Central memory CD4-positive, alpha-beta T cell (primary cell): ENCODE measurements around the gene PPP1R3D.

Source experiments
- DNase-seq: peaks from one replicate; pipeline ENCODE4 v3.0.0; 2022

The PPP1R3D gene

DNA sequence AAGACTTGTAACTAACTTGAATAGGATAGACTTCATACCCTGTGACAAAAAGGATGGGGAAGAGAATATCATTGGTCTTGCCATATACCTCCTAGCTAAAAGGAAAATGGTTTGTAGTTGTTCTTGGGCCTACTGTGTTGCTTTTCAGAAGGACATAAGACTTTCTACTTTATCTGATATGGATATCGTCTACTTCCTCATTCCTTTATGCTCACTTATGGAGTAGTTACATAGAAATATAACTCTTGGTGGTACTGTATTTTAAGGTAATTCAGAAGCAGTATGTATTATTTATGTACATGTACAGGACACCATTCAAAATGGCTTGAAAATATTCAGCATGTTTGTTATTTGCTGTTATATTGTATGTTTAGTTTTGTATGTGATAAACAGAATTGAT, 8.1 kb upstream of the PPP1R3D start:
- DNase-seq: no peak

DNA sequence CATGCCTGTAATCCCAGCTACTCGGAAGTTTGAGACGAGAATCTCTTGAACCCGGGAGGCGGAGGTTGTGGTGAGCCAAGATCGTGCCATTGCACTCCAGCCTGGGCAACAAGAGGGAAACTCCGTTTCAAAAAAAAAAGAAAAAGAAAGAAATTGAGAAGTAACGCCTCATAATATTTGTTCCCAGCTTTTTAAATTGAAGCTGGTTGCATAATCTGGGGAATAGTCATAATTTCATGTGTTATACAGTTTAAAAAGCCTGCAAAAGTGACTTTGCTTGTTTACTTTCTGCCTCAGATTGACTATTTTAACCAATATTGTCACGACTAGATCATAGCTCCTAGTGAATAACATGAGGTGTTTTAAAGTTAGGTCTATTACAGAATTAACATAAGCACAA, 7.3 kb upstream of the PPP1R3D start:
- no peak for DNase-seq

GRCh38 chr20:59945731-59946130, 5.6 kb upstream of the PPP1R3D start:
- DNase-seq: no peak

- no peak for DNase-seq
Measured at GRCh38 chr20:59945175-59945574, 5.1 kb upstream of the PPP1R3D start.

DNA sequence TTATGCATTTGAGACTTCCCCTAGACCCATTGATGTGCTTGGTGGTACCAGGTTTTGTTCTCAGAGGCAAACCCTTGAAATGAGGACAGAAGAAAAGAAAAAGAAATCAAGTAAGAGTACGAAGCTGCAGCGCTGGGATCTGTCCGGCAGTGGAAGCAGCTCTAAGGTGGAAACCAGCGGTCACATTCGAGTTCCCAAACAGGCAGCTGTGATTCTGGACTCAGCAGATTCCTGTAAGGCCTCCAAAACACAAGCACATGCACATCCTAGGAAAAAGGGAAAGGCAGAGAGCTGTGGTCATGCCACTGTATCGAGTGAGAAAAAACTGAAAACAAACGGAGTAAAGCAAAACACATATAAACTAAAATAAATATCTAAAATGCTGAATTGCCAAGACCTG, 4.6 kb upstream of the PPP1R3D start:
- no peak for DNase-seq

GRCh38 chr20:59942245-59942644, 2.1 kb upstream of the PPP1R3D start:
- DNase-seq: no peak

DNA sequence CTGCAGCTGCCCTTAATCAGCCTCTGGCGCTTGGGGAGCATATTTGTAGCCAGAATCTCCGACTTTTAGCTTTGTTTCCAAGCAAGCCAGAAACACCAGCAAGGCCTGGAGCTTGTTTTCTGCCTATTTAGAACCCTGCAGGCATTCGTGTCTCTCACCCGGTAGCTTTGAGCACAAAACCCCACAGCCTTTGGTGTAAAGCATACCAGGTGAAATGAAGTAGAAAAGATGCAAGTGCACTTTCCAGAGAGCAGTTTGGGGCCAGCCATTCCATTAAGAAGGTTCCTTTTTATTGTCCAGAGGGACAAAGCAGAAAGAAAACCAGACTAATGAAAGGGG, 820 bp upstream of the PPP1R3D start:
- DNase-seq: no peak

- DNase-seq: no peak
Measured at GRCh38 chr20:59939879-59940128, 301 bp downstream of the PPP1R3D start.

- DNase-seq: no peak
Measured at GRCh38 chr20:59939052-59939878, 840 bp downstream of the PPP1R3D start.

GRCh38 chr20:59938696-59939051, 1.4 kb downstream of the PPP1R3D start:
- no peak for DNase-seq

DNA sequence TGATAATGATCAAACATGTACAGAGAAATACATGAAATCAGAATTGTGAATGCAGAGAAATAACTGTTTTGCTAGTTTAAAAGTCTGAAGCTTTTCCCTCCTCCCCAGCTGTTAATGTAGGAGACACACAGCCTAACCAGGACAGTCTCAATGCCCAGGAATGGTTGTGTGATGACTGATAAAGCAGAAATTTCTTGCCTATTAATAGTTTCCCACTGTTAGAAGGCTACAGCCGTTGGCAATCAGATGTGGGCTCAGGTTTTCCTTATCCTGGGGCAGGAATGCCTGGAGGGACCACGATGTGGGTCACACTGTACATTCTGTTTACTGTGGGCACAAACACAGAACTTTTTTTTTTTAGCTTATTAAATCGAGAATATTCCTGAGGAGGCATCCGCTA, 1.9 kb downstream of the PPP1R3D start:
- no peak for DNase-seq

DNA sequence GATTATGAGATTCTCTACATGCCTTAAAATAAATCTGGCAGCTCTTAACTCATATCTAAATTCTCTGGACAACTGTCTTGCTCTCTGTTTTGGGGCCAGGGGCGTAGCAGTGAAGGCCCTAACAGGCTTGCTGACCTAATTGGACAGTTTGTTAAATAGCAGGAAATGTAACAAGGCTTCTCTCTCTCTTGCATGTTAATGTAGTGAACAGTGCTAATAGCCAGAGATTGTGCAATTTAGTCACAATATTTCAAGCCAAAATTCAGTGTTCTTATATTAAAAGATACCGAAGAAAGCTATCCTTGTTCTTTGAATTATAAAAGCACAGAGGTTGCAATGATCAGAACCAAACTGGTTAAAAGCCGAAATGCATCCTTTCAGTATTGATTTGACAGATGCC, 3.0 kb downstream of the PPP1R3D start:
- no peak for DNase-seq

DNA sequence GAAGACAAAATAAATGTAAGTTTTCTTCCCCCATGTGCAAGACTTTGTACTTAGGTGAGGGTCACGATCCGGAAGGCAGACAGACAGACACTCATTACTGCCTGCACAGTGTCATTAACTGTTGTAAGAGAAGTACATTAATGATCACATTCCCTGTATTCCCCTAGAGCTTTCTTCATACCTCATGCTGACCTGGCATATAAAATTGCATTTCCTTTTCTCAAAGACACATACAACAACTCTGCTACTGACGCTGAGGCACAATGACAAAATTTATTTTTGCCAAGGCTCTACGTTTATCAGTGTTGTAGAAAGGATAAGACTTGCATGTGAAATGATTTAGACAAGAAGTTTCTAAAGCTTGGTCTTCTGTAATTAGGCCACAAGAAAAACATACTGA, 3.7 kb downstream of the PPP1R3D start:
- no peak for DNase-seq

- no peak for DNase-seq
Measured at GRCh38 chr20:59935457-59936185, 4.5 kb downstream of the PPP1R3D start.

GRCh38 chr20:59933849-59934585, 6.1 kb downstream of the PPP1R3D start:
- DNase-seq: peak; percentile 74

DNA sequence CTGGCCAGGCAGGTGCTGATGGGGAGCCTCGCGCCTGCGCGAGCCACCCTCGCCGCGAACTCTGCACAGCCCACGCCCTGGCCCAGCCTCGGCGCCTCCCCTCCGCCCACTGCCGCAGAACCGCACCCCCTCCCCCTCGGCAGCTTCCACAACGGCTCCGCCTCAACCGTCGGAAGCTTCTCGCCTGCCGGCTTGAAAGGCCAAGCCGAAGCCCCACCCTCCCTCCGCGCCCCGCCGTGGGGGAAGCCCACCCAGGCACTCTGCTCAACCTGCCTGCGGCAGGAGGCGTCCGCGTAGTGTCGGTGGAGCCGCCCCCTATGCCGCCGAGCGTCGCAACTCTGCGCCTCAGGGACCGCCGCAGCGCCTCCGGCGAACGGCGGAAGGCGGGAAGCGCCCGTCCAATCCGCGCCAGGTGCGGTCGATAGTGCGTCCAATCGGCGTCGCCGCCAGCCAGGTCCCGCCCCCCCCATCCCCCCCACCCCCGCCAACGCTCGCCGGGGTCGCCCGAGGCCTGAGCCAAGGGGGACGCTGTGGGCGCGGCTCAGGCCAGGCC, 6.7 kb downstream of the PPP1R3D start, which contains the start of gene SYCP2:
Gene SYCP2 (minus strand): TSS at position 342 of the 553 bp plus-strand sequence. CDS start 11,224 bp downstream, outside the sequence.
- peak; percentile 64 for DNase-seq

DNA sequence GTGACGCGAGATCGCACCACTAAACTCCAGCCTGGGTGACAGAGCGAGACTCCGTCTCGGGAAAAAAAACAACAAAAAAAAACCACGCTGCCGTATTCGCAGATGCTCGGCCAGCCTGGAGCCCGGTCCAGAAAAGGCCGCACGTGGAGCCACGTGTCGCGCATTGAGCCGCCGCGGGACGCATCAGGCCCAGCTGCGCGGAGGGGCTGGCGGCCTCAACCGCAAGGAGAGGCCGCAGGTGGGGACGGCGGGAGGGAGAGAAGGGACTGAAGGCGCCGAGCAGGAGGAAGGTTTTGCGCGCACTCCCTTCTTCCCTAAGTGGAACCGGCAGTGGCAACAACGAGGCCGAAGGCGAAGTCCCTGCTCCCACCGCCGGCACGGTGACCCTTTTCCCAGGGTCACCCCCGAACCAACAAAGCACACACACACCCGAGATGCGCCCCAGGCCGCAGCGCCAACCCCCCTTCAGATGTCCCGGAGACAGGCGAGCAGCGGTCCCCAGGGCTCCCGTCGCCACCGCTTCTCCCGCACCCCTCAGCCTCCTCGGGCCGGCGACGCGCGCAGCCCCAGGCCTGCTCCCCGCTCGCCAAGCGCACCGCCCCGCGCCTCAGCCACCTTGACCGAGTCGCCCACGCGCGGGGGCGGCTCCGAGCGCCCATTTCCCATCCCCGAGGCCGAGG, 7.3 kb downstream of the PPP1R3D start:
- no peak for DNase-seq

- no peak for DNase-seq
Measured at GRCh38 chr20:59931511-59932312, 8.4 kb downstream of the PPP1R3D start.

GRCh38 chr20:59925899-59926298, 14.2 kb downstream of the PPP1R3D start:
- DNase-seq: no peak

DNA sequence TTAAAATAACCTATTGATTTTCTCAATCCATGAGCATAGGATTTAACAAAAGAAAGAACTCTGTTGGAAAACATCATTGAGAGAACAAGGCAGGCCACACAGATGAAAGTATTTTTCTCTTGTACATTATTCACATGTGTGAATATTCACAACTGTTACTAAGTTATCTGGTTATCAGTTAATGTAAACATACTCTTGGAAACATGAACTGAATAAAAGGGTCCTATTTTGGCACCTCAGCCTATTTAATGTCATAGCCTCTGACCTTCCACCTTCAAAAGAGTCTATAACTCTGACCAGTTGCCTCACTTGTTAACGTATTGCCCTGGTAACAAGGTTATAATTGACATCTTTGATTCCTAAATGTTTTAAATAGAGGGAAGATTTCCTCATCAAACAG, 14.7 kb downstream of the PPP1R3D start:
- DNase-seq: no peak

DNA sequence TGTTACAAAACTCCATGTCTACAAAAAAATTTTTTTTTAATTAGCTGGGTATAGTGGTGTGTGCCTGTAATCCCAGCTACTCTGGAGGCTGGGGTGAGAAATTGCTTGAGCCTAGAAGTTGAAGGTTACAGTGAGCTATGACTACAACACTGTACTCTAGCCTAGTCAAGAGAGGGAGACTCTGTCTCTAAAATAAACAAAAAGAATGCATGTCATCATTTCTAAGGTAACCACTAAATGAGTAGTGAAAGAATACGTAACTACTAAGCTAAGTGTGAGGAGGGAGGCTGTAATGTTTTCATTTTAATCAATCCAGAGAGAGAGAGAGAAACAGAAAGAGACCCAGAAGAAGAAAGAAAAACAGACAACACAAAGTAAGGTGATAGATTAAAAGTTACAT, 16.6 kb downstream of the PPP1R3D start:
- DNase-seq: no peak

DNA sequence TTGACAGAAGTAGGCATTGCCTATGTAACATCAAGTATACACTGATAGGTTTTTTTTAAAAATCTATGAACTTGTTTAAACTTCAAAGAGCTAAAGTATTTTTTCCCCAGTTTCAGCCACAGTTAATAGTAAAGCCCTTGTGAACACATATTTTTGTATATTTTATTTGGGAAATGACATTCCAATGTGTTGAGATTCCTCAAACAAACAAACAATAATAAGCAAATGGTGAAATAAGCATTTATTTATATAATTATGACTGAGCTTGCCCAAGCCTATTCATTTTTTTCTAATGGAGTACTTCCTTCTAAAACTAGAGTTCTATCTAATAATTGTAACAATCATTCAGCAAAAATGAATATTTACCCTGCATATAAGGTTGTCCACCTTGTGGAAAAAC, 19.2 kb downstream of the PPP1R3D start:
- no peak for DNase-seq
